ENCODE results near the gene GOLGA7B.

Gene GOLGA7B

GRCh38 chr10:97894092-97894491, 44.4 kb downstream of the GOLGA7B start:
- Histone ChIP-seq H3K27ac (replicated peaks) (no peak overlapping the region), H3K27me3 (ENCODE audit: insufficient read depth, poor library complexity, severe bottlenecking) (no peaks in the 10 kb centered on the region), H3K4me3 (replicated peaks; ENCODE audit: insufficient read depth, low read length) (no peak overlapping the region)
- DNase-seq (ENCODE audit: low read depth in 1 of 2, low spot score in 1 of 2) = no peak
- TF ChIP-seq GABPA (IDR thresholded peaks at IDR 0.05; ENCODE audit: low read depth) = no peak
- no peak for TF ChIP-seq POLR2AphosphoS5 (IDR thresholded peaks at IDR 0.05; ENCODE audit: low read depth)
- no peak for TF ChIP-seq SPI1 (IDR thresholded peaks at IDR 0.05; ENCODE audit: borderline replicate concordance, low read depth)
- no peak for TF ChIP-seq CTCF (IDR thresholded peaks at IDR 0.05; ENCODE audit: insufficient read depth, low read length)
- no peak for TF ChIP-seq REST (IDR thresholded peaks at IDR 0.05; ENCODE audit: insufficient replicate concordance, low read depth)

GRCh38 chr10:97895084-97895483, 45.4 kb downstream of the GOLGA7B start:
- Histone ChIP-seq H3K27me3 (ENCODE audit: insufficient read depth, poor library complexity, severe bottlenecking) (no peaks in the 10 kb centered on the region), H3K4me3 (replicated peaks; ENCODE audit: insufficient read depth, low read length) (no peak overlapping the region), H3K27ac (replicated peaks) (no peak overlapping the region)
- no peak for DNase-seq (ENCODE audit: low read depth in 1 of 2, low spot score in 1 of 2)
- TF ChIP-seq REST (IDR thresholded peaks at IDR 0.05; ENCODE audit: insufficient replicate concordance, low read depth) (no peak), SPI1 (IDR thresholded peaks at IDR 0.05; ENCODE audit: borderline replicate concordance, low read depth) (no peak), CTCF (IDR thresholded peaks at IDR 0.05; ENCODE audit: insufficient read depth, low read length) (no peak), GABPA (IDR thresholded peaks at IDR 0.05; ENCODE audit: low read depth) (no peak), POLR2AphosphoS5 (IDR thresholded peaks at IDR 0.05; ENCODE audit: low read depth) (no peak)

GRCh38 chr10:97895915-97896314, 46.3 kb downstream of the GOLGA7B start:
- H3K27me3 ChIP-seq (ENCODE audit: insufficient read depth, poor library complexity, severe bottlenecking) = no peaks in the 10 kb centered on the region
- no peak for DNase-seq (ENCODE audit: low read depth in 1 of 2, low spot score in 1 of 2)
- TF ChIP-seq POLR2AphosphoS5 (IDR thresholded peaks at IDR 0.05; ENCODE audit: low read depth) (no peak), GABPA (IDR thresholded peaks at IDR 0.05; ENCODE audit: low read depth) (no peak), CTCF (IDR thresholded peaks at IDR 0.05; ENCODE audit: insufficient read depth, low read length) (no peak), SPI1 (IDR thresholded peaks at IDR 0.05; ENCODE audit: borderline replicate concordance, low read depth) (no peak), REST (IDR thresholded peaks at IDR 0.05; ENCODE audit: insufficient replicate concordance, low read depth) (no peak)
- no peak overlapping the region for H3K27ac ChIP-seq (replicated peaks)
- no peak overlapping the region for H3K4me3 ChIP-seq (replicated peaks; ENCODE audit: insufficient read depth, low read length)

Data from HL-60 (cell line).